Tracheal epithelial cell (primary cell): ENCODE measurements around the gene FOXRED1. TPM values are rescaled to one million over a fixed set of nuclear protein-coding genes. Genes with fewer than 3 reads are reported as not detected.

ENCODE experiments used
- total RNA-seq: library from RNA; depleted of rRNA; stranded (reverse); fragments of >200 nt; gene quantifications from 2 replicates; pipeline ENCODE4 v1.2.1, GENCODE V29; 2014

The FOXRED1 gene
- total RNA-seq, result 3.8 and 10.6 TPM in 2 replicates

DNA sequence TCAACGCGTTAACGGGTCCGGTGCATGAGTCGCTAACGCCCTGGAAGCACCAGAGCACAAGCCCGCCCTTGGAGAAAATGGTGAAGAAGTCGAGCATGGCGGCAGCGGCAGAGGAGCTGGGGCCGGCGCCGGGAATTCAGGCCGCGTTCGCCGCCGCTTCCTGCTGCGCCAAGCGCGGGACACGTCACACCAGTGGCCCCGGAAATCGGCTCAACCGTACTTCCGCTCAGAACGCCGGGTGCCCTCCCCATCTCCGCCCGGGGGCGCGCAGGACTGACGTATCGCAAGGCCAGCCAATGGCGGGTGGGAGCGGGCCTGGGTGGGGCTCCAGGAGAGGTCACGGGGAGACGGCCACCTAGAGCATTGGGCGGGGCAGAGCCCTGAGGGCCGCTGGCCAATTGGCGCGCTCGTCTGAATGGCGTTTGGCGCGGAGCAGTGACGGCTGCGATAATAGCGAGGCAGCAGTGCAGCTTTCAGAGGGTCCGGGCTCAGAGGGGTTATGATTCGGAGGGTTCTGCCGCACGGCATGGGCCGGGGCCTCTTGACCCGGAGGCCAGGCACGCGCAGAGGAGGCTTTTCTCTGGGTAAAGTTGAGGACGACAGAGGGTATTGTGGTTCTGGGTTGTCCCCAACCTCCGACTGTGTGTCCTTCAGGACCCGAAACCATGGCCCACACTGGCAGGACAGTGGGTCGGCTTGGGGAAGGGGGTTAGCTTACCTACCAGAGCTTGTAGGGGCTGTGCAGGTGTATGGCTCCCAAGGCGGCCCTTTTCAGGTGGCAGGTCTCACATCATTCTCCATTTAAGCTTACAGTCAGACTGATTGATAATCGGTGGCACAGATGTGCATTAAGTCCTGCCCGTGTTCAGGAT is at the start of gene FOXRED1, which contains the start of gene SRPRA:
FOXRED1 (plus strand) TSS at position 447 of the 872 bp plus-strand sequence; CDS start at position 500, 53 bp downstream.
SRPRA (minus strand) TSS at position 188 of the 872 bp plus-strand sequence; CDS start at position 97, 91 bp downstream.

DNA sequence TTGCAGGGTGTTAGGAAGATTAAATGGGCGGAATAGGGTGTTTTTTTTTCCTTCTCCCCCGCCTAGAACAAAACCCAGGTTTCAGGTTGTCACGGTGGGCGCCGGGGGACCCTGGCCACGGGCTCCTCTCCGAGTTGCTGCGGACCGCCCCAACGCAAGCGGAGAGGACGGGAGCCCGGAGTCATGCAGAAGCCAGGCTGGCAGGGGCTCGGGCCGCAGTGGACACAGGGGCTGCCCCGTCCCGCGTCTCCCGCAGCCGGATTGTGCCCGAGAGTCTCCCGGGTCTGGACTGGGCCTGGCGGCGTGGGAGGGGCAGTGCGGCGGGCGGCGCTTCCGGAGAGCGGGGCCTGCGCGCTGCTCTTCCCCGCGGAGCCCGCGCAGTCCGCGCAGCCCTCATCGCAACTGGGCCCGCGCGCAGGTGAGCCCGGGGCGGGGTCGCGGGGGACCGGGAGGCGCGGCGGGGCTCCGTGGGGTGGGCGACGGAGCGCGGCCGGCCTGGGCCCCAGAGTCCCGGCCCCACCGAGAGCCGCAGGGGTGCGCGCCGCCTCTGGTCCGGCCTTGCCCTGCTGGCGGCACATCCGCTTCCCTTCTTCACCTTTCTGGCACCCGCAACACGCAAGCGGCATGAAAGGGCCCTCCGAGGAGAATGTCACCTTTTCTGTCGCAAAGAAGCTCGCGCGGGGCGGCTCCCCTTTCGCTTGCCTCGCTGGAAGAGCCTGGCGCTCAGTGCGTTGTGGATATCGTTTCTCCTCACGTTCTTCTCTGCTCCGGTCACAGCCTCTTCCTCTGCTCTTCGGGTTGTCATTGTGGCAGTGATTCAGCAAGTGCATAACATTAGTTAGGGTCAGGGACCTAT is 14.0 kb downstream of the FOXRED1 start, which contains the start of gene TIRAP:
TIRAP (plus strand) TSS at position 358 of the 856 bp plus-strand sequence. CDS start 7,802 bp downstream, outside the sequence.

DNA sequence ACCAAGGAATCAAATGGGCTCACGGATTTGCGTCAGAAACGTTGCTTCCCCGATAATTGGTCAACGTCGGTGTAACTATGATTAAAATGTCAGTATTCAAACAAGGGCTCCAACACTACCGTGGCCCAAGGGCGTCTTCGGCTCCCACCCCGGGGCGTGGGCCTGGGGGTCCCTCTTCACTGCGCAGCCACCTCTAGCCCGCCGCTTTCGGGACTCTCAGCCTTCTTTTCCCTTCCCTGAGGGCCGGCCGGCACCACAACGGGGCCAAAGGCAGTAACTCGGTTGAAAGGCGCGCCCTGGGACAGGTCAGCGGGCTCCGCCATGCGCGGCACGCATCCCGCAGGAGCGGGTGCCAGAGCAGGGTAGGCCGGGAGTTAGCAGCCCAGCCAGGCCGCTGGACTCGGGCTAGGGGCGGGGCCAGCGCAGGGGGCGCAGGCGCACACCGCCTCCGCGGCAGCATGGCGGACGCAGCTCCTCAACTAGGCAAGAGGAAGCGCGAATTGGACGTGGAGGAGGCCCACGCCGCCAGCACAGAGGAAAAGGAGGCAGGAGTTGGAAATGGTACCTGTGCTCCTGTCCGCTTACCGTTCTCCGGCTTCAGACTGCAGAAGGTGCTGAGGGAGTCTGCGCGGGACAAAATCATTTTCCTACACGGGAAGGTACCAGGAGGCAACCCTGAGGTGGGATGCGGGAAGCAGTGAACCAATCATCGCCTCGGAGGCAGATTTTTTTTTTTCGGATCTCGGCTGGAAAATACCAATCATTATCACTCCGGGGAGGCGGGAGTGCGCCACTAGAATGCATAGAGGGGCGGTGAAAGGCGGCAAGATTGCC is 34.9 kb downstream of the FOXRED1 start, which contains the start of gene DCPS:
DCPS (plus strand) TSS at position 438 of the 834 bp plus-strand sequence; CDS start at position 459, 21 bp downstream.

Other genes with a start within 250 kb of the FOXRED1 start
- 1.5 and 2.9 TPM in 2 replicates for gene CDON, start 206.3 kb upstream of the FOXRED1 start, total RNA-seq
- gene RPUSD4, start 57.5 kb upstream of the FOXRED1 start, total RNA-seq, result 25.5 and 31.5 TPM in 2 replicates
- gene FAM118B, start 57.4 kb upstream of the FOXRED1 start, total RNA-seq, result 13.6 and 30.8 TPM in 2 replicates
- 27.7 and 29.4 TPM in 2 replicates for gene SRPRA, start 259 bp upstream of the FOXRED1 start, total RNA-seq
- 1.2 and 1.9 TPM in 2 replicates for gene TIRAP, start 13.9 kb downstream of the FOXRED1 start, total RNA-seq
- 6.7 and 10.7 TPM in 2 replicates for gene DCPS, start 34.9 kb downstream of the FOXRED1 start, total RNA-seq
- gene ST3GAL4, start 86.5 kb downstream of the FOXRED1 start, total RNA-seq, result 15.4 and 18.5 TPM in 2 replicates